ENCODE results near the gene ANKMY1.

ANKMY1 gene

GRCh38 chr2:240531038-240531437 is 26.8 kb downstream of the ANKMY1 start:
- DNase-seq (ENCODE audit: low read depth) = no peak
- H3K4me3 ChIP-seq (ENCODE audit: low read depth, low read length) = no peak overlapping the region
- TF ChIP-seq, protein P1, sequence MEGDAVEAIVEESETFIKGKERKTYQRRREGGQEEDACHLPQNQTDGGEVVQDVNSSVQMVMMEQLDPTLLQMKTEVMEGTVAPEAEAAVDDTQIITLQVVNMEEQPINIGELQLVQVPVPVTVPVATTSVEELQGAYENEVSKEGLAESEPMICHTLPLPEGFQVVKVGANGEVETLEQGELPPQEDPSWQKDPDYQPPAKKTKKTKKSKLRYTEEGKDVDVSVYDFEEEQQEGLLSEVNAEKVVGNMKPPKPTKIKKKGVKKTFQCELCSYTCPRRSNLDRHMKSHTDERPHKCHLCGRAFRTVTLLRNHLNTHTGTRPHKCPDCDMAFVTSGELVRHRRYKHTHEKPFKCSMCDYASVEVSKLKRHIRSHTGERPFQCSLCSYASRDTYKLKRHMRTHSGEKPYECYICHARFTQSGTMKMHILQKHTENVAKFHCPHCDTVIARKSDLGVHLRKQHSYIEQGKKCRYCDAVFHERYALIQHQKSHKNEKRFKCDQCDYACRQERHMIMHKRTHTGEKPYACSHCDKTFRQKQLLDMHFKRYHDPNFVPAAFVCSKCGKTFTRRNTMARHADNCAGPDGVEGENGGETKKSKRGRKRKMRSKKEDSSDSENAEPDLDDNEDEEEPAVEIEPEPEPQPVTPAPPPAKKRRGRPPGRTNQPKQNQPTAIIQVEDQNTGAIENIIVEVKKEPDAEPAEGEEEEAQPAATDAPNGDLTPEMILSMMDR (IDR thresholded peaks at IDR 0.05; ENCODE audit: insufficient read depth, low read depth, low read length, missing control alignments) = no peak

- TF ChIP-seq, protein P1 (IDR thresholded peaks at IDR 0.05; ENCODE audit: insufficient read depth, low read depth, low read length, missing control alignments) = no peak
- no peak for DNase-seq (ENCODE audit: low read depth)
- H3K4me3 ChIP-seq (ENCODE audit: low read depth, low read length) = no peak overlapping the region
Observed at GRCh38 chr2:240530181-240530580, 27.6 kb downstream of the ANKMY1 start.

- TF ChIP-seq, protein P1 (IDR thresholded peaks at IDR 0.05; ENCODE audit: insufficient read depth, low read depth, low read length, missing control alignments) = no peak
- no peak for DNase-seq (ENCODE audit: low read depth)
- H3K4me3 ChIP-seq (ENCODE audit: low read depth, low read length) = no peak overlapping the region
Observed at GRCh38 chr2:240529344-240529999, 28.3 kb downstream of the ANKMY1 start.

- no peak for DNase-seq (ENCODE audit: low read depth)
- TF ChIP-seq, protein P1 (IDR thresholded peaks at IDR 0.05; ENCODE audit: insufficient read depth, low read depth, low read length, missing control alignments) = no peak
- H3K4me3 ChIP-seq (ENCODE audit: low read depth, low read length) = no peak overlapping the region
Observed at GRCh38 chr2:240528406-240529040, 29.3 kb downstream of the ANKMY1 start.

GRCh38 chr2:240527153-240527750 is 30.5 kb downstream of the ANKMY1 start:
- TF ChIP-seq, protein P1 (IDR thresholded peaks at IDR 0.05; ENCODE audit: insufficient read depth, low read depth, low read length, missing control alignments) = no peak
- no peak for DNase-seq (ENCODE audit: low read depth)
- H3K4me3 ChIP-seq (ENCODE audit: low read depth, low read length) = no peak overlapping the region

GRCh38 chr2:240526521-240526920 is 31.3 kb downstream of the ANKMY1 start:
- H3K4me3 ChIP-seq (ENCODE audit: low read depth, low read length) = no peak overlapping the region
- TF ChIP-seq, protein P1 (IDR thresholded peaks at IDR 0.05; ENCODE audit: insufficient read depth, low read depth, low read length, missing control alignments) = no peak
- DNase-seq (ENCODE audit: low read depth) = no peak
